AG09319 (cell line): ENCODE data around the gene TSEN34.
"Not testable (repeated sequence)": the region's sequence is repeated elsewhere in the genome, so short reads cannot be mapped to it uniquely, and the experiment has no call there.

Source experiments
- DNase-seq: peaks from one replicate; pipeline ENCODE4 v3.0.0-alpha.2; 2010; ENCODE audit warnings: low read depth; ENCODE audit errors: extremely low read depth
- CTCF ChIP-seq: IDR thresholded peaks from 2 replicates; pipeline ENCODE4 v1.5.1; 2011; ENCODE audit warnings: low read depth, mild to moderate bottlenecking, inconsistent platforms, low read length, moderate library complexity

The TSEN34 gene

GRCh38 chr19:54189735-54190502 is 1.2 kb upstream of the TSEN34 start:
- TF ChIP-seq CTCF: no peak
- DNase-seq: peak; percentile 100

GRCh38 chr19:54190503-54191010 is 551 bp upstream of the TSEN34 start:
- no peak for TF ChIP-seq CTCF
- DNase-seq: peak; percentile 99

- TF ChIP-seq CTCF: no peak
These were observed 824 bp downstream of the TSEN34 start for GRCh38 chr19:54191811-54192453.

GRCh38 chr19:54193011-54193410 is 1.9 kb downstream of the TSEN34 start:
- no peak for DNase-seq
- no peak for TF ChIP-seq CTCF

More at GRCh38 chr19:54191811-54192453, 824 bp downstream of the TSEN34 start:
- DNase-seq: no peak

GRCh38 chr19:54194463-54194862 is 3.4 kb downstream of the TSEN34 start:
- DNase-seq: not testable (repeated sequence)

GRCh38 chr19:54196536-54196935 is 5.4 kb downstream of the TSEN34 start:
- no peak for DNase-seq
- no peak for TF ChIP-seq CTCF

GRCh38 chr19:54197121-54197520 is 6.0 kb downstream of the TSEN34 start:
- TF ChIP-seq CTCF: no peak
- no peak for DNase-seq
